Fibroblast of pulmonary artery (primary cell): ENCODE data around the gene POLR2C.

ENCODE experiments used
- DNase-seq: peaks from one replicate; pipeline ENCODE4 v3.0.0-alpha.2; 2010; ENCODE audit warnings: low read depth
- H3K4me3 ChIP-seq: replicated peaks from 2 replicates; pipeline ENCODE4 v1.5.1; 2011; ENCODE audit warnings: low read depth, mild to moderate bottlenecking, control low read depth, low read length, moderate library complexity
- TF ChIP-seq, protein P1 (sequence below): IDR thresholded peaks from 2 replicates; pipeline ENCODE4 v1.5.1; 2011; ENCODE audit warnings: mild to moderate bottlenecking, control low read depth, low read length, inconsistent platforms; ENCODE audit errors: missing control alignments

Gene POLR2C

DNA sequence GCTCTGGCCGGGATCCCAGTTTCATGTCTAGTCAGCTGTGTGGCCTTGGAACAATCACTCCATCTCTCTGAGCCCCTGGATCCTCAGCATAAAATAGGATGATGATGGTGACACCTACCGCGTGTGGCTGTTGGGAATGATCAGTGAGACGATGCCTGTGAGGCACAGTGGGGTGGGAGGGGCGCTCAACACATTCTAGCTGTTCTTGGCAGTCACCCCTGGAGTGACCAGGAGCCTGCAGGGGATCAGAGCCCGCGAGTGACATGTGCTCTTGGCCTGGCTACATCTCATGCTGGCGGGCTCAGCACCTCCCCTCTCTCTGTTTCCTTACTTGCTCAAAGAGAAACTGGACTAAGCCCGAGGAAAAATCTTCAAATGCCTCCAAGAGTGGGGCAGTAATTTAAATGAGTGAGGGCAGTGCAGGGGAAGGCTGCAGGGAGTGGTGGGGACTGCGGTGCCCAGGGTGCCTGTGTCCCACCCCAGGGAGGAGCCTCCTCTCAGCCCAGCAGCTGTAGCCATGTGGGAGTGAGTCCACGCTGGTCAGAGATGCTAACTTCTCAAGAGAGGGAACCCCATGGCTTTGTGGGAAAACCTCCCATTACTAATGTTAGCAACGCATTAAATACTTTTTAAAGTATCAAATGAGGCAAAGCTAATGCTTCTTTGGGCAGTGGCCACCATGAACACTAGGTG, 46.9 kb downstream of the POLR2C start:
- no peak overlapping the region for H3K4me3 ChIP-seq
- no peak for DNase-seq
- TF ChIP-seq, protein P1, sequence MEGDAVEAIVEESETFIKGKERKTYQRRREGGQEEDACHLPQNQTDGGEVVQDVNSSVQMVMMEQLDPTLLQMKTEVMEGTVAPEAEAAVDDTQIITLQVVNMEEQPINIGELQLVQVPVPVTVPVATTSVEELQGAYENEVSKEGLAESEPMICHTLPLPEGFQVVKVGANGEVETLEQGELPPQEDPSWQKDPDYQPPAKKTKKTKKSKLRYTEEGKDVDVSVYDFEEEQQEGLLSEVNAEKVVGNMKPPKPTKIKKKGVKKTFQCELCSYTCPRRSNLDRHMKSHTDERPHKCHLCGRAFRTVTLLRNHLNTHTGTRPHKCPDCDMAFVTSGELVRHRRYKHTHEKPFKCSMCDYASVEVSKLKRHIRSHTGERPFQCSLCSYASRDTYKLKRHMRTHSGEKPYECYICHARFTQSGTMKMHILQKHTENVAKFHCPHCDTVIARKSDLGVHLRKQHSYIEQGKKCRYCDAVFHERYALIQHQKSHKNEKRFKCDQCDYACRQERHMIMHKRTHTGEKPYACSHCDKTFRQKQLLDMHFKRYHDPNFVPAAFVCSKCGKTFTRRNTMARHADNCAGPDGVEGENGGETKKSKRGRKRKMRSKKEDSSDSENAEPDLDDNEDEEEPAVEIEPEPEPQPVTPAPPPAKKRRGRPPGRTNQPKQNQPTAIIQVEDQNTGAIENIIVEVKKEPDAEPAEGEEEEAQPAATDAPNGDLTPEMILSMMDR, result no peak

DNA sequence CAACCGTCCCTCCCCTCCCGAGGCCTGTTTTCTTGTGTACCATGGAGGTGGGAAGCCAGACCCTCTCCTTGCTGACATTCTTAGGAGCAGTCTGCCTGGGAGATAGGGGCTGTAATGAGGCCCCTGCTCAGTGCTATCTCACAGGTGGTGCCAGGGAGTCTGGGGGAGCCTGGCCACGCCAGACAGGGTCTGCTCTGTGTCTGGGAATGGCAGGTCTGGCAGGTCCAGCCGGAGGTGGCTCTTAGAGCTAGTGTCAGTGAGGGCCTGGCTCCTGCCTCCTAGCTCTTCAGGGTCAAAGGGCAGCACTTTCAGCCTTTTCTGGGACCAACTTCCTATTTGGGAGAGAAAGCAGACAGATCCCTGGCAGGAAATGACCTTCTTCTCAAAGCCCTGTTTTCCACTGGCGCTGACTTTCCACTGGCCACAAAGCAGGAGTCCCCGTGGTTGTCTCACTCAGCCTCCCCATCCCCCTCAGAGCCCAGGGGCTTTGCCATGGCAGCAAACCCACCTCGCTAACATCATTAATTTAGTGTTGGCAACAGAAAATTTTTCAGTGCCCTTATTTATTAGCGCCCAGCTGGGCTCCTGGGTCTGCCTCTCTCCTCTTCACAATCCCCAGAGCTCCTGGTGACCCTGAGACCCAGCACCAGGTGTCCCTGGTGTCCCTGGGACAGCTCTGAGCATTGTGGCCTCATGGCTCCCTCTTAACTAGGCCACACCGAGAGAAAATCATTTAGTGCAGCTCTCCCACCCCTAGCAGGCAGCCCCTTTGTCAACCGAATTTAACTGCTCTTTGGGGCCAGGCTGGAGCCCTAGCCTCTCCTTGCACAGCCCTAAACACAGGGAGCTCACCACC, 47.8 kb downstream of the POLR2C start:
- H3K4me3 ChIP-seq, result no peak overlapping the region
- TF ChIP-seq, protein P1, result no peak

DNA sequence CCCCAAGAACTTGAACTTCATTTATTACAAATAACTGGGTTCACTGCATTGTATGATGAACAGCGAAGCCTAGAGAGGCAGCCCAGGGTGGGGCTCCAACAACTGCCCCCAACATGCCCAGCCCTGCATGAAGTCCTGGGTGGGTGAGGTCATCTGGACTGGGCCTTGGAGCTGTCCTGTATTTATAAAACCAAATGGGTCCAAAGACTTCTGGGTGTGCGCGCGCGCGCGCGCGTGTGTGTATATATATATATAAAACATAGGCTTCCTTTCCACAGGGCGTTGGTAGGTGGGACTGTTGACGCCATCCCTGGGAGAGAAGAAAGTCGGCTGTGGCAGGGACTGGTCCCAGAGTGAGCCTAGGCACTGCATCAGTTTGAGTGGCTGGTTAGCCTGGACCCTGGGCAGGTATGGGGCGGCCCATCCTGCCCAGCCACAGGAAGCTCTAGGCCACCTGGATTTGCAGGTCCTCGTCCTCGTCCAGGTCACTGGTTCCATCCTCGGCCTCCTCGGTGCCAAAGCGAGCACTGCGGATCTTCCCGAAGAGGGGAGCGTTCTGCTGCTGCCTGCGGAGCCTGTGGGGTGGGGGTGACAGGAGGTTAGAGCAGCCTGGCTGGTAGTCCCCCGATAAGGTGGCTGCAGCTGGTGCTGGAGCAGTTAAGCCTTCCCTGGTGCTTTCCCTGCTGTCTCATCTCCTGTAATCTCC, 50.0 kb downstream of the POLR2C start:
- no peak for DNase-seq
- H3K4me3 ChIP-seq, result no peak overlapping the region
- TF ChIP-seq, protein P1, result no peak

More for the DNA sequence above, 47.8 kb downstream of the POLR2C start:
- DNase-seq, result no peak

DNA sequence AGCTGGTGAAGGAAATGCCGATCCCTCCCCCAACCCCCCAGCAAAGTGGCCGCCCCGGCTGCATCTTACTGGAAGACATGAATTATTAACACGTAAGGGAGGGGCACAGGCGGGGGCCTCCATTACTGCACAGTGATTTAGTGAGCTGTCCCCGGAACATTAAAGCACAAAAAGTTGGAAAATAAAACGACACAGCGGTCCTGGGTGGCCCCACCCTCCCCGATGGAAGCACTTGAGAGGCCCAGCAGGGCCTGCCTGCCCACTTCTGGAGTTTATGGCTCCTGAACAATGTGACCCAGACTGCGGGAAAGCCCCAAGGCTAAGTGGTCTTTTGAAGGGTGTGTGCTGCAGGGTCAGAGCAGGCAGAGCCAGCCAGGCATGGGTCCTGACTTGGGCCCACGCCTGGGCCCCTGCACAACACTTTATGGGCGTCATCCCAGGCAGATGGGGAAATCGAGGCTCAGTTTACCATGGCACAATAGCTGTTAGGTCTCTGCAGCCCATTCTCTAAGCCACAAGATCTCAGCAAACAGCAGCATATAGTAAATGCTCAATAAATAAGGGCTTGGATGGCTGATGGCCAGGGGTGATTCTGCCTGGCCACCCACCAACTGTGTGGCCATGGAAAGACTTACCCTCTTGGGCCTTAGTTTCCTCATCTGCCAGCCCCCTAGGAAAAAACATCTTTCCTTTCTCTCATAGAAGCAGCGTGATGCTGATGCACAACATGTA, 51.1 kb downstream of the POLR2C start:
- DNase-seq, result no peak
- TF ChIP-seq, protein P1, result no peak
- no peak overlapping the region for H3K4me3 ChIP-seq

DNA sequence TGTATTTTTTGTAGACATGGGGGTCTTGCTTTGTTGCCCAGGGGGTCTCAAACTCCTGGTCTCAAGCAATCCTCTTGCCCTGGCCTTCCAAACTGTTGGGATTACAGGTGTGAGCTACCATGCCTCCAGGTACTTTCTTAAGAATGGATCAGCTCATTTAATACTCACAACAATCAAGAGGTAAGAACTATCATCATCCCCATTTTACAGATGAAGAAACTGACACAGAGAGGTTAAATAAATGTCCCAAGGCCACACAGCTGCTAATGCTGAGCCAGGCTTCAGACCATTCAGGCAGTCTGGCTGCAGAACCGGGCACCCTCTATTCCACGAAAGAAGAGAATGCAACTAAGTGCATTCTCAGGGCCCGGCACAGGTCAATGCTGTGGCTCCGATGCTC, 51.9 kb downstream of the POLR2C start:
- no peak for DNase-seq
- H3K4me3 ChIP-seq, result no peak overlapping the region
- TF ChIP-seq, protein P1, result no peak

DNA sequence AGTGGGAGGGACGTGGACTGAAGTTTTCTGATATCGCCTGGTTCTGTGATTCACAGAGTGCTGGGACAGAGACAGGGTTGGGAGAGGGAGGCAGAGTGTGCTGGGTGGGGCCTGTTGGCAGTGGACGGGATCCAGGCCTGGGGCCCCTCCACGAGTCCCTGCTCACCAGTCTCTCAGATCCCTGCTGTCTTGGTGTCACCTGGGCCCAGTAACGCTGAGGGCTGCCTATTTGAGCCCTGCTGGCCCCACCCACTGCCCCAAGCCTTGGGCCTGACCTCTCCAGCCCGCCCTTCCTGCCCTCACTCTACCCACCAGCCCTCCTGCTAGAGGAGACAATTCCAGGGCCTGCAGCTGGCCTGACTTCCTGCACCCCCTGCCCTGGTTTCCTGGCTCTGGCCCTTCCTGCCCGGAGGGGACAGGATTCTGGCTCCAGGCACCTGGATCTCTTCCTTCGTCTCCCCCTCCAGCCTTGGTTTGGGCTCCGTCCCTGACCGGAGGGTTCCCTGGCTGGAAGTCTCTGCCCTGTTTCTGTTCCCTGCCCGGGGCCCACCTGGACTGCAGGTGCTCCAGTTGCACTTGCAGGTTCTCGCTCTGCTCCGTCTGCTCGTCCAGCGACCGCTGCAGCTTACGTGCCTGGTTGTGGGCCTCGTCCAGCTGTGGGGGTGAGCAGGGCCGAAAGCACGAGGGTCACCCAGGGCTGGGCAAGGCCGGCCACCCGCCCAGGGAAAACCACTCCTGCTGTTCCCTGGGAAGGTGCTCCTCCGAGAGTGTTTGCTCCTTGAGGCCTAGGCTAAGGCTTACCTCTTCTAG, 52.5 kb downstream of the POLR2C start:
- no peak overlapping the region for H3K4me3 ChIP-seq
- DNase-seq, result no peak
- TF ChIP-seq, protein P1, result no peak
